Measurements from ENCODE around the gene GRIN2A. TPM values are rescaled to one million over a fixed set of nuclear protein-coding genes. Genes with fewer than 3 reads are reported as not detected.

GRIN2A gene
- total and polyA plus RNA-seq, 2 of the 8 experiments (the other 6 are each of a cell fraction or from before 2014, with no cell fraction given) = 0.18 to 1.8 TPM

GRCh38 chr16:10040136-10041080, 141.8 kb downstream of the GRIN2A start:
- DNase-seq (ENCODE audit: low read depth in 1 of 2, low spot score in 2 of 2) (no peak), FAIRE-seq (no peak)
- Histone ChIP-seq H3K14ac (ENCODE audit: insufficient read length) (no peak overlapping the region), H3K79me2 (ENCODE audit: control insufficient read depth in 1 of 2, insufficient read depth in 2 of 2, low read length in 2 of 2) (no peaks in the 10 kb centered on the region; a peak in 1 of 4 replicates), H3K9me3 (ENCODE audit: insufficient read depth in 2 of 2, low read depth in 1 of 2, low read length in 1 of 2) (no peaks in the 10 kb centered on the region; a peak in 1 of 4 replicates), H2BK15ac (ENCODE audit: low read length) (peak overlapping the region; percentile 100), H3K27ac (ENCODE audit: low read depth, low read length) (no peak overlapping the region), H3K4me1 (replicated peaks in 1 of 4; ENCODE audit: control insufficient read depth in 3 of 4, insufficient read depth in 4 of 4, low read length in 3 of 4) (peaks cover 3 to 6% (median 3%) of the 10 kb centered on the region in 4 experiments; a peak in 6 of 7 replicates), H2AK5ac (ENCODE audit: low read depth, low read length) (peak overlapping the region; percentile 100), H2BK20ac (ENCODE audit: low read length) (peak overlapping the region; percentile 98), H2BK5ac (ENCODE audit: low read depth, low read length) (0 out of 2 replicates have a peak overlapping the region, but pooled peaks have one; percentile 77), H3K23me2 (ENCODE audit: low read depth, low read length) (peaks cover 17% of the 10 kb centered on the region), H3K4me3 (ENCODE audit: extremely low read depth in 1 of 4, insufficient read depth in 2 of 4, low read depth in 3 of 4, low read length in 4 of 4) (0 out of 8 replicates have a peak overlapping the region, but pooled peaks of 1 of the 4 experiments have one; percentile 46), H3K4me2 (ENCODE audit: insufficient read depth in 1 of 2, low read depth in 2 of 2, low read length in 2 of 2) (peak overlapping the region in 1 of 2 experiments; percentile 99; a peak in 1 of 4 replicates), H3K4ac (replicated peaks; ENCODE audit: insufficient read length, low read depth, low read length) (peak overlapping the region; percentile 95), H4K5ac (ENCODE audit: insufficient read length, low read depth, low read length) (no peak overlapping the region), H2BK12ac (ENCODE audit: low read depth, low read length) (peak overlapping the region; percentile 98), H4K8ac (ENCODE audit: extremely low read depth, insufficient read depth, low read length) (no peak overlapping the region), H4K91ac (replicated peaks; ENCODE audit: insufficient read length, low read length) (peak overlapping the region; percentile 92), H3K27me3 (replicated peaks in 1 of 4; ENCODE audit: control insufficient read depth in 3 of 4, extremely low read depth in 1 of 4, insufficient read depth in 3 of 4, low read length in 3 of 4) (no peaks in the 10 kb centered on the region), H3K9ac (replicated peaks in 1 of 4; ENCODE audit: extremely low read depth in 1 of 4, low read depth in 3 of 4, low read length in 3 of 4) (no peak overlapping the region; a peak in 1 of 7 replicates), H3K18ac (ENCODE audit: extremely low read depth, low read length) (peak overlapping the region; percentile 4; the same call in 1 of the 2 replicates), H4K20me1 (replicated peaks in 1 of 2; ENCODE audit: control insufficient read depth in 1 of 2, insufficient read depth in 2 of 2, low read length in 2 of 2) (peaks cover 0 to 8% of the 10 kb centered on the region in 2 experiments), H3K36me3 (ENCODE audit: control insufficient read depth in 2 of 4, insufficient read depth in 4 of 4, low read length in 3 of 4) (no peaks in the 10 kb centered on the region; a peak in 1 of 8 replicates), H3K79me1 (ENCODE audit: low read depth, low read length) (0 out of 2 replicates have a peak, but pooled peaks cover 3% of the 10 kb centered on the region), H2AFZ (ENCODE audit: low read length) (no peak overlapping the region), H3K56ac (replicated peaks; ENCODE audit: insufficient read length, low read depth, low read length) (peak overlapping the region; percentile 98), H2BK120ac (replicated peaks; ENCODE audit: low read depth, low read length) (peak overlapping the region; percentile 82), H3K23ac (ENCODE audit: insufficient read length) (no peak overlapping the region)
- WGBS, 2 experiments (ENCODE audit: extremely low coverage in 1 of 2, insufficient coverage in 1 of 2, insufficient read length in 1 of 2, insufficient replicate concordance in 2 of 2, low coverage in 1 of 2, low lambda C conversion rate in 2 of 2, missing lambda C conversion rate in 1 of 2) = 84 to 100% methylated on average over 4 to 17 of the region's 17 CpGs
- TF ChIP-seq SRF (IDR thresholded peaks at IDR 0.05; ENCODE audit: low read depth, low read length) (no peak), MAFK (IDR thresholded peaks at IDR 0.05; ENCODE audit: low read depth, low read length) (no peak), USF2 (IDR thresholded peaks at IDR 0.05; ENCODE audit: low read length) (no peak), RAD21 (IDR thresholded peaks at IDR 0.05 in 1 of 2, conservative IDR thresholded peaks at IDR 0.05 in 1 of 2; ENCODE audit: low read depth in 2 of 2, low read length in 2 of 2) (peak in 1 of 2 experiments; percentile 11; a peak in 1 of 4 replicates), KDM1A (IDR thresholded peaks at IDR 0.05; ENCODE audit: borderline replicate concordance, low read length) (peak; percentile 33; the same call in 1 of the 2 replicates), GTF2F1 (IDR thresholded peaks at IDR 0.05; ENCODE audit: borderline replicate concordance, low read depth, low read length) (no peak), CBX8 (IDR thresholded peaks at IDR 0.05; ENCODE audit: borderline replicate concordance, low read depth, low read length) (no peak), SP2 (IDR thresholded peaks at IDR 0.05; ENCODE audit: low read length) (no peak)
- ChIA-PET CTCF (ENCODE audit: partially characterized antibody) (interaction anchor here (1.1 to 1.2 kb wide), 3 partner anchors 31 to 393 kb away, joined by 3 to 4 read pairs (median 4); no protein-coding TSS in a partner anchor), POLR2A (ENCODE audit: partially characterized antibody) (no interaction called here)
